ENCODE measurements around the gene DACH1.

DNA sequence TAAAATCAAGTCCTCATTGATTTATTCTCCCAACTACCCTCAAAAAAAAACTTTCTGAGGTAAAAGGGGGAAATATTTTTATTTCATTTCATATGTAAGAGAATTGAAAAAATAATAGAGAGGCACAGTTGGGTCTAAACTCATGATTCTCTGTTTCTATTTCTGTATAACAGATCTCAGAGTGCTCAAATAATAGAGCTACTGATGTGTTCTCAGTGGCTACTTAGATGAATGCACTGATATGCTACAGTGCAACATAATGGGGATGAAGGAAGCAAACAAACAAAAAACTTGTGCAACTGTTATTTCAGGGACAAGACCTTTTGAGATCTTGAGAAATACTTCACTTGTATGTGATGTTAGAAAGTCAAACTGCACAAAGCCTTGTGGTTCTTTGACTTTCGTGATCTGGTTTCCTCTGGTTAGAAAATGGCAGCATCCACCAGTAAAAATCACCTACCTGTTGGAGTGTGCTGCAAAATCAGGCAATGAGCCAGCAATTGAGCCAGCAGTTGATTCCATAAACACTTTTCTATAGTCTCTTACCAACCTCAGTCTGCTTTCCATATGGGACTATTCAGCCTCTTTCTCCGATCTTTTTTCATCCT, 9.7 kb upstream of the DACH1 start:
- TF ChIP-seq, protein P1, sequence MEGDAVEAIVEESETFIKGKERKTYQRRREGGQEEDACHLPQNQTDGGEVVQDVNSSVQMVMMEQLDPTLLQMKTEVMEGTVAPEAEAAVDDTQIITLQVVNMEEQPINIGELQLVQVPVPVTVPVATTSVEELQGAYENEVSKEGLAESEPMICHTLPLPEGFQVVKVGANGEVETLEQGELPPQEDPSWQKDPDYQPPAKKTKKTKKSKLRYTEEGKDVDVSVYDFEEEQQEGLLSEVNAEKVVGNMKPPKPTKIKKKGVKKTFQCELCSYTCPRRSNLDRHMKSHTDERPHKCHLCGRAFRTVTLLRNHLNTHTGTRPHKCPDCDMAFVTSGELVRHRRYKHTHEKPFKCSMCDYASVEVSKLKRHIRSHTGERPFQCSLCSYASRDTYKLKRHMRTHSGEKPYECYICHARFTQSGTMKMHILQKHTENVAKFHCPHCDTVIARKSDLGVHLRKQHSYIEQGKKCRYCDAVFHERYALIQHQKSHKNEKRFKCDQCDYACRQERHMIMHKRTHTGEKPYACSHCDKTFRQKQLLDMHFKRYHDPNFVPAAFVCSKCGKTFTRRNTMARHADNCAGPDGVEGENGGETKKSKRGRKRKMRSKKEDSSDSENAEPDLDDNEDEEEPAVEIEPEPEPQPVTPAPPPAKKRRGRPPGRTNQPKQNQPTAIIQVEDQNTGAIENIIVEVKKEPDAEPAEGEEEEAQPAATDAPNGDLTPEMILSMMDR (IDR thresholded peaks at IDR 0.05): no peak
- no peak for TF ChIP-seq POLR2A (IDR thresholded peaks at IDR 0.05)

Measured in uterus (tissue), 2 donors.